Right cardiac atrium (tissue), 5 donors: Measurements from ENCODE around the gene ISLR2. TPM values are rescaled to one million over a fixed set of nuclear protein-coding genes. Genes with fewer than 3 reads are reported as not detected.
A peak's percentile ranks its signal among the peaks of the same experiment; 100 is the strongest.

Experiments
- ATAC-seq, 2 donors: fragments of 200-7000 bp; cut with Tn5 transposase; one replicate each; pipeline versions ENCODE4 v1.8.0 to v1.9.1; 2020; ENCODE audit warnings: moderate library complexity in 2 of 2, mild to moderate bottlenecking in 1 of 2
- DNase-seq, 3 donors: peaks; one replicate each; pipeline ENCODE4 v3.0.0-alpha.2; 2020
- H3K27ac ChIP-seq: one replicate; pipeline ENCODE4 v1.5.1; 2013; ENCODE audit warnings: mild to moderate bottlenecking, low read length, control low read depth, moderate library complexity
- H3K27me3 ChIP-seq: one replicate; pipeline ENCODE4 v1.6.1; 2013; ENCODE audit not compliant: control insufficient read depth, insufficient read depth
- H3K4me1 ChIP-seq: one replicate; pipeline ENCODE4 v1.6.1; 2013; ENCODE audit warnings: low read length; ENCODE audit not compliant: control insufficient read depth, insufficient read depth
- H3K4me3 ChIP-seq: one replicate; pipeline ENCODE4 v1.5.1; 2013; ENCODE audit warnings: low read length, control low read depth
- H3K9me3 ChIP-seq: one replicate; pipeline ENCODE4 v1.6.1; 2013; ENCODE audit warnings: low read length; ENCODE audit not compliant: control insufficient read depth
- WGBS: extraction: QIAGEN DNeasy Blood & Tissue Kit; methylation state at CpG from one replicate; pipeline ENCODE4 v1.1.7; 2013; 5-methylcytosine and 5-hydroxymethylcytosine counted together
- intact Hi-C, 4 donors: fragments of 100-400 bp; cut with DNase I; formaldehyde crosslinking; loops; one replicate each; pipeline versions ENCODE4 v1.11.0 to v1.14.0; 2022 to 2023
- polyA plus RNA-seq: library from polyadenylated mRNA; stranded (reverse); fragments of 200-250 nt; gene quantifications from one replicate; pipeline ENCODE4 v1.2.3, GENCODE V29; 2013
- total RNA-seq, 4 donors: library from RNA; stranded (reverse); fragmentation: NEBNext Ultra II Directional; extraction: Animal tissue kit (Norgen Biotek cat#: 25700); gene quantifications; one replicate each; pipeline ENCODE4 v1.2.1, GENCODE V29; 2021
- donor health status: healthy with polysubstance abuse.
- donor health status: DM: no; HTN: yes; CAD: no.
- donor health status: DM: no; HTN: no; CAD: no.
- donor health status: DM: no; HTN: yes; CAD: no; lungs with severe emphysema.
- donor health status: DM: yes; HTN: yes; CAD: no.

Gene ISLR2
- total and polyA plus RNA-seq, 5 donors = 0.71 to 2.8 (median 2.1) TPM

- Histone ChIP-seq H3K27ac (no peak overlapping the region), H3K4me3 (peak overlapping the region; percentile 22)
- 2% methylated on average over 40 of the region's 40 CpGs for WGBS
These were observed 716 bp upstream of the ISLR2 start for GRCh38 chr15:74129586-74130154.

GRCh38 chr15:74130849-74131627 is 652 bp downstream of the ISLR2 start:
- Histone ChIP-seq H3K4me3 (no peak overlapping the region), H3K4me1 (peaks cover 1% of the 10 kb centered on the region), H3K27me3 (no peaks in the 10 kb centered on the region), H3K9me3 (no peaks in the 10 kb centered on the region), H3K27ac (peak overlapping the region; percentile 16)
- intact Hi-C loops = loop anchor here in 1 of 4 donors (10.0 kb wide), 1 partner anchor 114 kb away; no protein-coding TSS in a partner anchor
- no peak for DNase-seq
- no peak for ATAC-seq
- 25% methylated on average over 28 of the region's 28 CpGs for WGBS

More at GRCh38 chr15:74129586-74130154, 716 bp upstream of the ISLR2 start:
- H3K9me3 ChIP-seq = no peaks in the 10 kb centered on the region
- ATAC-seq = no peak
- H3K4me1 ChIP-seq = peaks cover 1% of the 10 kb centered on the region
- intact Hi-C loops = loop anchor here (5.0 to 10.0 kb wide), 6 partner anchors 75 to 193 kb away; no protein-coding TSS in a partner anchor
- H3K27me3 ChIP-seq = no peaks in the 10 kb centered on the region
- DNase-seq = no peak

- Histone ChIP-seq H3K4me1 (peaks cover 1% of the 10 kb centered on the region), H3K4me3 (no peak overlapping the region), H3K27me3 (no peaks in the 10 kb centered on the region), H3K9me3 (no peaks in the 10 kb centered on the region), H3K27ac (peak overlapping the region; percentile 16)
- DNase-seq (no peak), ATAC-seq (no peak)
- 40% methylated on average over 20 of the region's 20 CpGs for WGBS
- intact Hi-C loops = loop anchor here in 1 of 4 donors (10.0 kb wide), 1 partner anchor 113 kb away; no protein-coding TSS in a partner anchor
These were observed 1.4 kb downstream of the ISLR2 start for GRCh38 chr15:74131628-74132413.

- DNase-seq = peak; percentile 16 to 63 (median 56)
- peaks cover 5% of the 10 kb centered on the region for H3K4me1 ChIP-seq
- no peak overlapping the region for H3K27ac ChIP-seq
- WGBS = 49% methylated on average over 90 of the region's 90 CpGs
- H3K27me3 ChIP-seq = no peaks in the 10 kb centered on the region
- intact Hi-C loops = loop anchor here in 1 of 4 donors (10.0 kb wide), 1 partner anchor 112 kb away; no protein-coding TSS in a partner anchor
- no peak for ATAC-seq
- no peaks in the 10 kb centered on the region for H3K9me3 ChIP-seq
- H3K4me3 ChIP-seq = no peak overlapping the region
These were observed 2.6 kb downstream of the ISLR2 start for GRCh38 chr15:74132681-74133651.

GRCh38 chr15:74133694-74134386 is 3.5 kb downstream of the ISLR2 start:
- ATAC-seq (no peak), DNase-seq (peak in 1 of 3 donors; percentile 55)
- 50% methylated on average over 71 of the region's 71 CpGs for WGBS
- no peaks in the 10 kb centered on the region for H3K27me3 ChIP-seq
- intact Hi-C loops = loop anchor here in 1 of 4 donors (10.0 kb wide), 1 partner anchor 111 kb away; no protein-coding TSS in a partner anchor
- no peak overlapping the region for H3K4me3 ChIP-seq
- no peak overlapping the region for H3K27ac ChIP-seq
- no peaks in the 10 kb centered on the region for H3K9me3 ChIP-seq
- H3K4me1 ChIP-seq = peaks cover 5% of the 10 kb centered on the region

GRCh38 chr15:74134387-74135027 is 4.1 kb downstream of the ISLR2 start:
- H3K27ac ChIP-seq = no peak overlapping the region
- peaks cover 5% of the 10 kb centered on the region for H3K4me1 ChIP-seq
- peak; percentile 22 to 28 for ATAC-seq
- no peak overlapping the region for H3K4me3 ChIP-seq
- intact Hi-C loops = loop anchor here in 1 of 4 donors (5.0 to 10.0 kb wide), 2 partner anchors 38 to 110 kb away; partner anchors contain the start of gene ISLR
- peak; percentile 53 to 81 (median 79) for DNase-seq
- WGBS = 45% methylated on average over 53 of the region's 53 CpGs
- no peaks in the 10 kb centered on the region for H3K9me3 ChIP-seq
- H3K27me3 ChIP-seq = no peaks in the 10 kb centered on the region

GRCh38 chr15:74135041-74135565 is 4.7 kb downstream of the ISLR2 start:
- H3K27ac ChIP-seq = no peak overlapping the region
- peaks cover 4% of the 10 kb centered on the region for H3K4me1 ChIP-seq
- DNase-seq (peak in 1 of 3 donors; percentile 55), ATAC-seq (no peak)
- no peaks in the 10 kb centered on the region for H3K9me3 ChIP-seq
- 48% methylated on average over 27 of the region's 27 CpGs for WGBS
- H3K27me3 ChIP-seq = no peaks in the 10 kb centered on the region
- intact Hi-C loops = loop anchor here in 1 of 4 donors (5.0 to 10.0 kb wide), 2 partner anchors 37 to 110 kb away; partner anchors contain the start of gene ISLR
- H3K4me3 ChIP-seq = no peak overlapping the region

- no peaks in the 10 kb centered on the region for H3K27me3 ChIP-seq
- DNase-seq = peak in 1 of 3 donors; percentile 80
- ATAC-seq = no peak
- peak overlapping the region; percentile 62 for H3K27ac ChIP-seq
- intact Hi-C loops = loop anchor here in 1 of 4 donors (5.0 to 10.0 kb wide), 2 partner anchors 36 to 108 kb away; partner anchors contain the start of gene ISLR
- H3K4me1 ChIP-seq = peaks cover 4% of the 10 kb centered on the region
- no peaks in the 10 kb centered on the region for H3K9me3 ChIP-seq
- WGBS = 3% methylated on average over 26 of the region's 26 CpGs
- peak overlapping the region; percentile 64 for H3K4me3 ChIP-seq
These were observed 6.1 kb downstream of the ISLR2 start for GRCh38 chr15:74136540-74136813.
